ENCODE data around the gene SRSF3.
"Not testable (repeated sequence)": the region's sequence is repeated elsewhere in the genome, so short reads cannot be mapped to it uniquely, and the experiment has no call there.

SRSF3 gene

GRCh38 chr6:36596356-36596755 lies 2.2 kb downstream of the SRSF3 start:
- Histone ChIP-seq H3K27me3 (ENCODE audit: control insufficient read depth, insufficient read depth, low read length) (no peaks in the 10 kb centered on the region), H3K4me3 (ENCODE audit: low read depth, low read length) (peak overlapping the region; percentile 93), H3K36me3 (ENCODE audit: control insufficient read depth, insufficient read depth, low read length) (peaks cover 61% of the 10 kb centered on the region), H3K4me1 (ENCODE audit: control insufficient read depth, insufficient read depth, low read length) (peaks cover 19% of the 10 kb centered on the region), H3K27ac (ENCODE audit: low read depth, low read length) (peak overlapping the region; percentile 17), H3K9me3 (ENCODE audit: control insufficient read depth, insufficient read depth, low read length) (no peaks in the 10 kb centered on the region), H3K9ac (ENCODE audit: low read depth, low read length) (peak overlapping the region; percentile 100)

- Histone ChIP-seq H3K27ac (ENCODE audit: low read depth, low read length) (no peak overlapping the region), H3K27me3 (ENCODE audit: control insufficient read depth, insufficient read depth, low read length) (no peaks in the 10 kb centered on the region), H3K9ac (ENCODE audit: low read depth, low read length) (no peak overlapping the region), H3K9me3 (ENCODE audit: control insufficient read depth, insufficient read depth, low read length) (no peaks in the 10 kb centered on the region), H3K4me3 (ENCODE audit: low read depth, low read length) (peak overlapping the region; percentile 93), H3K4me1 (ENCODE audit: control insufficient read depth, insufficient read depth, low read length) (peaks cover 19% of the 10 kb centered on the region), H3K36me3 (ENCODE audit: control insufficient read depth, insufficient read depth, low read length) (peaks cover 75% of the 10 kb centered on the region)
Measured at GRCh38 chr6:36597775-36598174, 3.6 kb downstream of the SRSF3 start.

GRCh38 chr6:36598326-36598725 lies 4.2 kb downstream of the SRSF3 start:
- H3K4me3 ChIP-seq (ENCODE audit: low read depth, low read length), result peak overlapping the region; percentile 93
- H3K9me3 ChIP-seq (ENCODE audit: control insufficient read depth, insufficient read depth, low read length), result no peaks in the 10 kb centered on the region
- no peak overlapping the region for H3K9ac ChIP-seq (ENCODE audit: low read depth, low read length)
- H3K36me3 ChIP-seq (ENCODE audit: control insufficient read depth, insufficient read depth, low read length), result peaks cover 81% of the 10 kb centered on the region
- no peaks in the 10 kb centered on the region for H3K27me3 ChIP-seq (ENCODE audit: control insufficient read depth, insufficient read depth, low read length)
- peak overlapping the region; percentile 29 for H3K27ac ChIP-seq (ENCODE audit: low read depth, low read length)
- H3K4me1 ChIP-seq (ENCODE audit: control insufficient read depth, insufficient read depth, low read length), result peaks cover 19% of the 10 kb centered on the region

GRCh38 chr6:36598739-36599318 lies 4.7 kb downstream of the SRSF3 start:
- Histone ChIP-seq H3K36me3 (ENCODE audit: control insufficient read depth, insufficient read depth, low read length) (peaks cover 86% of the 10 kb centered on the region), H3K4me1 (ENCODE audit: control insufficient read depth, insufficient read depth, low read length) (peaks cover 14% of the 10 kb centered on the region), H3K27me3 (ENCODE audit: control insufficient read depth, insufficient read depth, low read length) (no peaks in the 10 kb centered on the region), H3K4me3 (ENCODE audit: low read depth, low read length) (peak overlapping the region; percentile 93), H3K9me3 (ENCODE audit: control insufficient read depth, insufficient read depth, low read length) (no peaks in the 10 kb centered on the region), H3K9ac (ENCODE audit: low read depth, low read length) (no peak overlapping the region), H3K27ac (ENCODE audit: low read depth, low read length) (peak overlapping the region; percentile 29)

- no peak overlapping the region for H3K27ac ChIP-seq (ENCODE audit: low read depth, low read length)
- no peak overlapping the region for H3K4me3 ChIP-seq (ENCODE audit: low read depth, low read length)
- no peaks in the 10 kb centered on the region for H3K9me3 ChIP-seq (ENCODE audit: control insufficient read depth, insufficient read depth, low read length)
- H3K9ac ChIP-seq (ENCODE audit: low read depth, low read length), result no peak overlapping the region
- no peaks in the 10 kb centered on the region for H3K27me3 ChIP-seq (ENCODE audit: control insufficient read depth, insufficient read depth, low read length)
- peaks cover 14% of the 10 kb centered on the region; the same call in 1 of the 2 replicates for H3K4me1 ChIP-seq (ENCODE audit: control insufficient read depth, insufficient read depth, low read length)
- peaks cover 95% of the 10 kb centered on the region for H3K36me3 ChIP-seq (ENCODE audit: control insufficient read depth, insufficient read depth, low read length)
Measured at GRCh38 chr6:36599791-36600209, 5.6 kb downstream of the SRSF3 start.

GRCh38 chr6:36600564-36601146 lies 6.5 kb downstream of the SRSF3 start:
- peaks cover 14% of the 10 kb centered on the region; the same call in 1 of the 2 replicates for H3K4me1 ChIP-seq (ENCODE audit: control insufficient read depth, insufficient read depth, low read length)
- H3K4me3 ChIP-seq (ENCODE audit: low read depth, low read length), result no peak overlapping the region
- H3K27ac ChIP-seq (ENCODE audit: low read depth, low read length), result peak overlapping the region; percentile 38
- H3K9ac ChIP-seq (ENCODE audit: low read depth, low read length), result no peak overlapping the region
- H3K27me3 ChIP-seq (ENCODE audit: control insufficient read depth, insufficient read depth, low read length), result no peaks in the 10 kb centered on the region
- peaks cover 96% of the 10 kb centered on the region for H3K36me3 ChIP-seq (ENCODE audit: control insufficient read depth, insufficient read depth, low read length)
- H3K9me3 ChIP-seq (ENCODE audit: control insufficient read depth, insufficient read depth, low read length), result no peaks in the 10 kb centered on the region

- H3K4me1 ChIP-seq (ENCODE audit: control insufficient read depth, insufficient read depth, low read length), result peaks cover 14% of the 10 kb centered on the region; the same call in 1 of the 2 replicates
- not testable (repeated sequence) for H3K9ac ChIP-seq (ENCODE audit: low read depth, low read length); H3K4me3 ChIP-seq (ENCODE audit: low read depth, low read length)
Measured at GRCh38 chr6:36601818-36602217, 7.7 kb downstream of the SRSF3 start.

GRCh38 chr6:36603222-36604089 lies 9.3 kb downstream of the SRSF3 start:
- Histone ChIP-seq H3K4me3 (ENCODE audit: low read depth, low read length) (no peak overlapping the region), H3K36me3 (ENCODE audit: control insufficient read depth, insufficient read depth, low read length) (peaks cover 99% of the 10 kb centered on the region)

More at GRCh38 chr6:36601818-36602217, 7.7 kb downstream of the SRSF3 start:
- H3K27ac ChIP-seq (ENCODE audit: low read depth, low read length); H3K9me3 ChIP-seq (ENCODE audit: control insufficient read depth, insufficient read depth, low read length); H3K27me3 ChIP-seq (ENCODE audit: control insufficient read depth, insufficient read depth, low read length): not testable (repeated sequence)
- H3K36me3 ChIP-seq (ENCODE audit: control insufficient read depth, insufficient read depth, low read length), result peaks cover 99% of the 10 kb centered on the region

GRCh38 chr6:36604090-36605060 lies 10.2 kb downstream of the SRSF3 start:
- Histone ChIP-seq H3K36me3 (ENCODE audit: control insufficient read depth, insufficient read depth, low read length) (peaks cover 99% of the 10 kb centered on the region), H3K9me3 (ENCODE audit: control insufficient read depth, insufficient read depth, low read length) (no peaks in the 10 kb centered on the region), H3K9ac (ENCODE audit: low read depth, low read length) (no peak overlapping the region), H3K4me3 (ENCODE audit: low read depth, low read length) (no peak overlapping the region), H3K27ac (ENCODE audit: low read depth, low read length) (no peak overlapping the region), H3K27me3 (ENCODE audit: control insufficient read depth, insufficient read depth, low read length) (no peaks in the 10 kb centered on the region), H3K4me1 (ENCODE audit: control insufficient read depth, insufficient read depth, low read length) (no peaks in the 10 kb centered on the region)

More at GRCh38 chr6:36603222-36604089, 9.3 kb downstream of the SRSF3 start:
- Histone ChIP-seq H3K27ac (ENCODE audit: low read depth, low read length) (no peak overlapping the region), H3K9me3 (ENCODE audit: control insufficient read depth, insufficient read depth, low read length) (no peaks in the 10 kb centered on the region), H3K27me3 (ENCODE audit: control insufficient read depth, insufficient read depth, low read length) (no peaks in the 10 kb centered on the region), H3K9ac (ENCODE audit: low read depth, low read length) (no peak overlapping the region), H3K4me1 (ENCODE audit: control insufficient read depth, insufficient read depth, low read length) (peaks cover 9% of the 10 kb centered on the region; the same call in 1 of the 2 replicates)

- Histone ChIP-seq H3K9ac (ENCODE audit: low read depth, low read length) (no peak overlapping the region), H3K9me3 (ENCODE audit: control insufficient read depth, insufficient read depth, low read length) (no peaks in the 10 kb centered on the region), H3K27me3 (ENCODE audit: control insufficient read depth, insufficient read depth, low read length) (no peaks in the 10 kb centered on the region), H3K36me3 (ENCODE audit: control insufficient read depth, insufficient read depth, low read length) (peaks cover 97% of the 10 kb centered on the region), H3K4me3 (ENCODE audit: low read depth, low read length) (no peak overlapping the region), H3K4me1 (ENCODE audit: control insufficient read depth, insufficient read depth, low read length) (no peaks in the 10 kb centered on the region), H3K27ac (ENCODE audit: low read depth, low read length) (peak overlapping the region; percentile 48)
Measured at GRCh38 chr6:36605143-36605542, 11.0 kb downstream of the SRSF3 start.

All from HUES48 (cell line).